ENCODE results near the gene ADCYAP1R1. TPM values are rescaled to one million over a fixed set of nuclear protein-coding genes. Genes with fewer than 3 reads are reported as not detected.

The ADCYAP1R1 gene
- total and polyA plus RNA-seq, 2 of the 8 experiments (the other 6 are each of a cell fraction or from before 2014, with no cell fraction given), result 14.4 to 14.6 TPM

GRCh38 chr7:31105256-31105950 is 53.3 kb downstream of the ADCYAP1R1 start (continued):
- TF ChIP-seq RXRA (IDR thresholded peaks at IDR 0.05; ENCODE audit: insufficient read depth, low read depth, low read length), result no peak
